Ammon's horn (tissue), 1 donor: ENCODE measurements around the gene PPFIA1.

Source experiments
- DNase-seq: peaks from one replicate; pipeline ENCODE4 v3.0.0-alpha.2; 2016; ENCODE audit warnings: low spot score

Gene PPFIA1

DNA sequence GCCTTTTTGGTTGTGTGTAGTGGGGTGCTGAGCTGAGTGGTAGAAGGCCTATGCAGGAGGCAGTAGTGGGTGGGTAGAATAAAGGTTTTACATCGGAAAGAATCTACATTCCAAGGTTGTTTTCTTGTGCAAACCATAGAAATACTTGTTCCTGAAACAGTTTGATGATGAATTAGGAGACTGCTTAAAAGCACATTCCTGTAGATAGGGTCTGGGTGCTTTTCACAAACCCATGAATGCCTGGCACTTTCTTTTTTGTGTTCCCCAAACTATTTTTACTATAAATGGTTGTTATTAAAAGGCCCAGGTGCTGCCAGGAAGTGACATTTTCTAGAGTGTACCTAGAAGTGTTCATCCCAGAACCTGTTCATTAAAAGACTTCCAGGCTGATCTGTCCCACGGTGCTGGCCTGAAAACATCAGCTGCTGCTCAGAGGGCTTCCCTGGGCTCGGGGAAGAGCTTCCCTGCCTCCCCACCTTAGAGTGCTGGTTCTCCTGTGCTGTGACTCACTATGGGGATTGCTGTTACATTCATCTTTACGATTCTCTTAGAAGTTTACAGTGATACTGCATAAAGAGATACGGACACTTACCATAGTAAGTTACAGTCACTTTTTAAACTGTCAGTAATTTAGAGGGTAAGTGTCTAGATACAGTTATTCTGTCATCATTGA lies 27.9 kb downstream of the PPFIA1 start:
- no peak for DNase-seq

DNA sequence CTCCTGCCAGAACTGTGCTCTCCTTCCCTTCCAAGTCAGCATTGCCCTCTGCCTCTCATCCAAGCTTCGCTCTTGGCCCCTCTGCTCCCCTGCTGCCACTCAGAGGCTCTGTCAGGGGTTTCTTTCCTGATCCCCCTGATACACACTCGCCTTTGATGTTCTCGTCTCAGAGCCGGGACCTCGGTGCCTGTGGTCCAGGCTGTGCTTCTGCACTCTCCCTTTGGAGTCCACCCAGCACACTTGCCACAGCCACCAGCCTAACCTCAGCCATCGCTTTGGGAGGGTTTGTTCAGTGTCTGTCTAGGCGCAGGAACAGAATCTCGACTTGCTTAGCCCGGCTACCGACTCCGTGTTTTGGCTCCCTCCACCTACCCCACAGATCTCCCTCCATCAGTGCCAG lies 29.1 kb downstream of the PPFIA1 start:
- DNase-seq = no peak

GRCh38 chr11:70301191-70301590 lies 30.7 kb downstream of the PPFIA1 start:
- DNase-seq = no peak

GRCh38 chr11:70301721-70302418 lies 31.4 kb downstream of the PPFIA1 start:
- no peak for DNase-seq

- DNase-seq = no peak
Measured at GRCh38 chr11:70302419-70302752, 31.9 kb downstream of the PPFIA1 start.

- DNase-seq = no peak
Measured at GRCh38 chr11:70303070-70303469, 32.6 kb downstream of the PPFIA1 start.

GRCh38 chr11:70304208-70304603 lies 33.7 kb downstream of the PPFIA1 start:
- DNase-seq = no peak

DNA sequence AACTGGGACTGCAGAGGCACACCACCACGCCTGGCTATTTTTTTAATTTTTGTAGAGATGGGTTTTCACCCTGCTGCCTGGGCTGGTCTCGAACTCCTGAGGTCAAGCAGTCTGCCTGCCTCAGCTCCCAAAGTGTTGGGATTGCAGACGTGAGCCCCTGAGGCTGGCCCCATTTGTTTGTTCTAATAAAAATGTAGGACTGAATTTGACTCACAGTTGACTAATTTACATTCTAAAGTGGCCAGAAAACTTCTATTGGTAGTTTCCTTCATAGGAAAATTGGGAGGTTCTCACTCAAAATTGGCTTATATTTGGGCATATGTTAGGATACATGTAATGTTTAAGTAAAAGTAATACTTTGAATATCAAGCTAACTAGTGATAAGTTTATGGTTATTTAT lies 35.0 kb downstream of the PPFIA1 start:
- DNase-seq = no peak

GRCh38 chr11:70306586-70307033 lies 36.1 kb downstream of the PPFIA1 start:
- DNase-seq = no peak

GRCh38 chr11:70307176-70307575 lies 36.7 kb downstream of the PPFIA1 start:
- no peak for DNase-seq

DNA sequence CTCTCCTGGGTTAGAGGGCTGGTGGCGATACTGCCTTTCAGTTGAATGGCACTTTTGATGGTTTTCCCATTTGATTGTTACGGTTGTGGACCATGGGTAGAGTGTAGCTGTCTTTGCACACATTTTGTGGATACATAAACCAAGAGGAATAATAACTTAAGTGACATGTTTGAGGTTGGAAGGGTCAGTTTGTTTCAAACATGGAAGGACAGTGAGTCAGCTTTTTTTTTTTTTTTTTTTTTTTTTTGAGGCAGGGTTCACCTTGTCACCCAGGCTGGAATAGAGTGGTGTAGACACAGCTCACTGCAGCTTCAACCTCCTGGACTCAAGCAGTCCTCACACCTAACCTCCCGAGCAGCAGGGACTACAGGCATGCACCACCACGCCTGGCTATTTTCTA lies 41.1 kb downstream of the PPFIA1 start:
- DNase-seq = no peak

DNA sequence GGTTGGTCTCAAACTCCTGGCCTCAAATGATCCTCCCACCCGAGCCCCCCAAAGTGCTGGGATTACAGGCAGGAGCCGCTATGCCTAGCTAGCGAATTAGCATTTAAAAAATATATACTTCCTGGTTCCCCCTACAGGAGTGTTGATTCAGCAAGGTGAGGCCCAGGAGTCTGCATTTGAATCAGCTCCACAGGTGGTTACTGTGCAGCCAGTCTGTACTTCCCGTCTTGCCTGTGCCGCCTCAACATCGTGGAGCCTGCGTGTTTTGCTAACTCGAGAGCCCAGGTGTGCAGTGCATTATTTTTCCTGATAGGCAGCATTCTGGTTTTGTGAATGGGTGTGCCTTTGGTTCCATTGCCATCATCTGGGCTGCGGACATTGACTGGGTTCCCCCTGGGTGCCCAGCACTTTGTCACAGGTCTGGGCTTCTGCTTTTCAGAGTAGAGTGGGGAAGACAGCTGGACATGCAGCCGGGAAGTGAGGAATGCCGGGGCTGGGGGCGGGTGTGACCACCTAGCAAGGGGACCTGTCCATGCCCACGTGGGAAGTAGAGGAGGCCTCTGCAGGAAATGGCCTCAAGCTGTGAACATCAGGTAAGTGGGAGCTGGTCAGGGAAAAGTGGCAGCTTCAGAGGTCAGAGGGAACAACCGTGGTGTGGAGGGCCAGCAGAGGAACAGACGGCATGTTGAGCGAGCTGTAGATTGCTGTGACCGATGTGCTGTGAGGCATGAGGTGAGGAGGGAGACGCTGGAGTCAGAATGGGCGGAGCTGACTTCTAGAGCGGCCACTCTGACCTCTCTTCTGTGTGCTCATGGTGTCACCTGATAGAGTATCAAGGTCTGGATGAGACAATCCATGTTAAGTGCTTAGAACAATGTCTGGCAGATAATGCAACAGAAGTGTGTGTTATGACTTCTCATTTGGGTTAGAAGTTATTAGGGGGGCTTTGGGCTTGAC lies 42.2 kb downstream of the PPFIA1 start:
- DNase-seq = no peak

DNA sequence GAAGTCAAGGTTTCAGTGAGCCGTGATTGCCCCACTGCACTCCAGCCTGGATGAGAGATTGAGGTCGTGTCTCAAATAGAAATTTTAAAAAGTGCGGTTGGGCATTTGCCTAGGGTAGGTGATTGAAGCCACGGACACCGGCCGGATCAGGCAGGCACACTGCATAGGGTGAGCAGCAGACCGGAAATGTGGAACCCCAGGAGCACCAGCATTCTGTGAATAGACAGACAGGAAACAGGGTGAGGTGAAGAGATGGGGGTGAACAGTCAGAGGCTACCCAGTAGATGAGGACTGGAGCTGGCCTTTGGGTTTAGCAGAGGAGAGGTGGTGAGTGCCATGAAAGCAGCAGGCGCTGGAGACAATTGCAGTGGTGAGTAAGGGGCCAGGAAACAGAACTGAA lies 43.5 kb downstream of the PPFIA1 start:
- DNase-seq = no peak

- no peak for DNase-seq
Measured at GRCh38 chr11:70314730-70315129, 44.2 kb downstream of the PPFIA1 start.

- DNase-seq = no peak
Measured at GRCh38 chr11:70315716-70316115, 45.2 kb downstream of the PPFIA1 start.

- DNase-seq = no peak
Measured at GRCh38 chr11:70317581-70318305, 47.3 kb downstream of the PPFIA1 start.

DNA sequence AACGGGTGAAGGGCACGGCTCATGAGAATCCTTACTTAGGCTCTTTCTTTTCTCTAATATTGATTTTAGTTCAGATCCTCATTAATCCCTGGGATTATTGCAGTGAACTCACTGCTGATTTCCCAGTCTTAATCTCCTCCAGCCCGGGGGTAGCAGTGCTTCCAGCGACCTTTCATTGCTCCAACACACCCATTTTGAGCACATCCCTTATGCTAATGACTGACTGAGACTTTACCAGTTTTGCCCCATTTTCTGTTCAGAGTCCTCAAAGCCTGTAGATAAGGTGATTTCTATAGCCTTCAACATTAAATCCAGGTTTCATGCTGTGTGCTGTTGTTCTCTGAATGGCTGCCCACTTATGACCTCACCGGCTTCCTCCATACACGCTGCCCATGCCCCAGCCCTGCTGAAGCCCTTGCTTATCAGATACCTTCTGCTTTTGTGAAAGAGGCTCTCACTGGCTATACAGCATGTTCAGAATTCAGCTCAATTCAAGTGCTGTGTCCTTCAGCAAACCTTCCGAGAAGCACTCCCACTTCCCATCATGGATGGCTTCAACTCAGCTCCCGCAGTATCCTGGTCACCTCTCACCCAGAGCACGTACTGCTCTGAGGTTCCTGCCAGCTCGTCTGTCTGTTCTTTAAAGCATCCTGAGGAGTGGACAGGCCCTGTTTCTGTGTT lies 49.0 kb downstream of the PPFIA1 start:
- DNase-seq = no peak

GRCh38 chr11:70322666-70323065 lies 52.2 kb downstream of the PPFIA1 start:
- DNase-seq = no peak

- no peak for DNase-seq
Measured at GRCh38 chr11:70323806-70324205, 53.3 kb downstream of the PPFIA1 start.

GRCh38 chr11:70324376-70325115 lies 54.1 kb downstream of the PPFIA1 start:
- DNase-seq = no peak

GRCh38 chr11:70325824-70326223 lies 55.3 kb downstream of the PPFIA1 start:
- no peak for DNase-seq
